Mesenteric fat pad (tissue), 1 donor: ENCODE data around the gene ISG15. TPM values are rescaled to one million over a fixed set of nuclear protein-coding genes. Genes with fewer than 3 reads are reported as not detected.
"Not testable (repeated sequence)": the region's sequence is repeated elsewhere in the genome, so short reads cannot be mapped to it uniquely, and the experiment has no call there.

ENCODE experiments used
- DNase-seq: peaks from one replicate; pipeline ENCODE4 v3.0.0-alpha.2; 2020; ENCODE audit warnings: low spot score
- total RNA-seq: library from RNA; stranded (reverse); fragmentation: NEBNext Ultra II Directional; extraction: Animal tissue kit (Norgen Biotek cat#: 25700); gene quantifications from one replicate; pipeline ENCODE4 v1.2.1, GENCODE V29; 2021
- donor health status: DM: yes; HTN: yes; CAD: no.

ISG15 gene
- total RNA-seq, 1 donor from 2014 or later: 47.0 TPM

DNA sequence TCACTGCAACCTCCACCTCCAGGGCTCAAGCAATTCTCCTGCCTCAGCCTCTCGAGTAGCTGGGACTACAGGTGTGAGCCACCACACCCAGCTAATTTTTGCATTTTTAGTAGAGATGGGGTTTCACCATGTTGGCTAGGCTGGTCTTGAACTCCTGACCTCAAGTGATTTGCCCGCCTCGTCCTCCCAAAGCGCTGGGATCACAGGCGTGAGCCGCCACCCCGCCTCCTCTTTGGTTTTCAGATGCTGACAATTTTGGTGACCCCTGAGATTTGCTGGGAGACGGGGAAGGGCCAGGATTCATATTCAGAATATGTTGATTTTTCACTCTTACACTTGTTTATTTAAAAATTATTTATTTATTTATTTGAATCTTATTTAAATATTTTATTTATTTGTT, 3.2 kb upstream of the ISG15 start:
- not testable (repeated sequence) for DNase-seq

DNA sequence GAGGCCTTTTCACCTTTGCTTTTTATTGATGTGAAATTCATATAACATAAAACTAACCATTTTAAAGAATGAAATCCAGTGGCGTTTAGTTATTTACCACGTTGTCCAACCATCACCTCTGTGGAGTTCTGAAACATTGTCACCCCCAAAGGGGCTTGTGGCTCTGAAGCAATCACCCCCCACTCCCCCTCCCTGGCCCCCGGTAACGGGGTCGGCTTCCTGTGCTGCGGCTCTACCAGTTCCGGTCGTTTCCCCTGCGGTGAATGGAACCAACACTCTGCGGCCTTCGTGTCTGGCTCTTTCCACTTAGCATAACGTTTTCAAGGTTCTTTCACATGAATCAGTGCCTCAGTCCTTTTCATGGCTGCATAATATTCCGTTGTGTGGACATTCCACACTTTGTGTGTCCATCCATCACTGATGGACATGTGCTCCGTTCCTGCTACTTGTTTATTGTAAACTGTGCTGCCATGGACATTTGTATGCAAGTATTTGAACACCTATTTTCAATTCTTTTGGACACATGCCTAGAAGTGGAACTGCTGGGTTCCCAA, 1.8 kb upstream of the ISG15 start:
- no peak for DNase-seq

DNA sequence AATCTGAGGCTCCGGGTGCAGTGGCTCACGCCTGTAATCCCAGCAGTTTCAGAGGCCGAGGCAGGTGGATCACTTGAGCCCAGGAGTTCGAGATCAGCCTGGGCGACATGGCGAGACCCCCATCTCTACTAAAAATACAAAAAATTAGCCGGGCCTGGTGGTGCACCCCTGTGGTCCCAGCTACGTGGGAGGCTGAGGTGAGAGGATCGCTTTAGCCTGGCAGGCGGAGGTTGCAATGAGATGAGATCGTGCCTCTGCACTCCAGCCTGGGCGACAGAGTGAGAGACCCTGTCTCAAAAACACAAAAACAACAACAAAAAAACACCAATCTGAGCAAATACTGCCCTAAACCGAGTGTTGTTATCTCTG, 577 bp upstream of the ISG15 start:
- not testable (repeated sequence) for DNase-seq

DNA sequence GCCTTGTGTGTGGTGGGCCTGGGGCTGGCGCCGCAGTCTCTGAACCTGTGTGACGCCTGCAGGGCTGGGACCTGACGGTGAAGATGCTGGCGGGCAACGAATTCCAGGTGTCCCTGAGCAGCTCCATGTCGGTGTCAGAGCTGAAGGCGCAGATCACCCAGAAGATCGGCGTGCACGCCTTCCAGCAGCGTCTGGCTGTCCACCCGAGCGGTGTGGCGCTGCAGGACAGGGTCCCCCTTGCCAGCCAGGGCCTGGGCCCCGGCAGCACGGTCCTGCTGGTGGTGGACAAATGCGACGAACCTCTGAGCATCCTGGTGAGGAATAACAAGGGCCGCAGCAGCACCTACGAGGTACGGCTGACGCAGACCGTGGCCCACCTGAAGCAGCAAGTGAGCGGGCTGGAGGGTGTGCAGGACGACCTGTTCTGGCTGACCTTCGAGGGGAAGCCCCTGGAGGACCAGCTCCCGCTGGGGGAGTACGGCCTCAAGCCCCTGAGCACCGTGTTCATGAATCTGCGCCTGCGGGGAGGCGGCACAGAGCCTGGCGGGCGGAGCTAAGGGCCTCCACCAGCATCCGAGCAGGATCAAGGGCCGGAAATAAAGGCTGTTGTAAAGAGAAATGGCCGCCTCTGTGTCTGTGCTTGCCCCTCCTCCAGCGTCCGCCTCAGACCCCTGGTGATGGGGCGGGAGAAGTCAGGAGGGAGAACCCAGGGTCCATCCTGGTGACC, 788 bp downstream of the ISG15 start:
- no peak for DNase-seq

DNA sequence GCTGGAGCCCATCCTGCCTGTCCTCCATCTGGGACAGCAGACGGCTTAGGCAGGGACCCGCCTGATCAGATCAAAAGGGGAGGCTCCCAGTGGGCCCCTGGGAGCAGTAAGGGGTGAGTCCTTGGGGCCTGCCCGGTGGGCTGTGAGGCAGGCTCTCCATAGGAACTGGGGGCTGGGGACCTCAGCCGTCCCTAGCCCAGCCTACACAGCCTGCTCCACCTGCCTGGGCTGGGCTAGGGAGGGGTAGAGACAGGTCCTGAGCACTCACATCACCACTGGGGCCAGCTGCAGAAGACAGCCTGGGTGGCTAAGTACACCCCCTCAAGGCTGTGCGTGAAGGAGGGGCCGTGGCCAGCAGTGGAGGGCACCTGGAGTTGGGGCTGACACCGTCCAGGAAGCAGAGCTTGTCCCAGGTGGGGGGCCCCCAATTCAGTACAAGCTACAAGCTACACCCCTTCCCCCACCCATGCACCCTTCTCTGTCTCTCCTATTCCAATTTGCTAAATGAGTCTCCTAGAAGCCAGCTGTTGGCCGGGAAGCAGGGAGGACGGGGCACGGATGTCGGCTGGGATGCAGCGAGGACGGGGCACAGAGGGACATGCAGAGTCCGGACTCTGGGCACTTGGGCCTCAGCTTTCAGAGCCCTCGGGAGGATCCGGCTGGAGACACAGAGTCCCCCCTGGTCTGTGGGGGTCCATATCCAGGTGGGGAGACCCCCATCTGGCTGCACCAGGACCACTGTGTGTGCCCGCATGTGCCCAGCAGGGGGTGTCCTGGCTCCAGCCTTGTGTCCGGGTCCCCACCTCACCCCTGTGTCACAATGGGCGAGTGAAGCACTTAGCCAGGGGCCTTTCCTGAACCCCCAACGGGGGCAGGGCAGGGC, 1.7 kb downstream of the ISG15 start:
- no peak for DNase-seq

DNA sequence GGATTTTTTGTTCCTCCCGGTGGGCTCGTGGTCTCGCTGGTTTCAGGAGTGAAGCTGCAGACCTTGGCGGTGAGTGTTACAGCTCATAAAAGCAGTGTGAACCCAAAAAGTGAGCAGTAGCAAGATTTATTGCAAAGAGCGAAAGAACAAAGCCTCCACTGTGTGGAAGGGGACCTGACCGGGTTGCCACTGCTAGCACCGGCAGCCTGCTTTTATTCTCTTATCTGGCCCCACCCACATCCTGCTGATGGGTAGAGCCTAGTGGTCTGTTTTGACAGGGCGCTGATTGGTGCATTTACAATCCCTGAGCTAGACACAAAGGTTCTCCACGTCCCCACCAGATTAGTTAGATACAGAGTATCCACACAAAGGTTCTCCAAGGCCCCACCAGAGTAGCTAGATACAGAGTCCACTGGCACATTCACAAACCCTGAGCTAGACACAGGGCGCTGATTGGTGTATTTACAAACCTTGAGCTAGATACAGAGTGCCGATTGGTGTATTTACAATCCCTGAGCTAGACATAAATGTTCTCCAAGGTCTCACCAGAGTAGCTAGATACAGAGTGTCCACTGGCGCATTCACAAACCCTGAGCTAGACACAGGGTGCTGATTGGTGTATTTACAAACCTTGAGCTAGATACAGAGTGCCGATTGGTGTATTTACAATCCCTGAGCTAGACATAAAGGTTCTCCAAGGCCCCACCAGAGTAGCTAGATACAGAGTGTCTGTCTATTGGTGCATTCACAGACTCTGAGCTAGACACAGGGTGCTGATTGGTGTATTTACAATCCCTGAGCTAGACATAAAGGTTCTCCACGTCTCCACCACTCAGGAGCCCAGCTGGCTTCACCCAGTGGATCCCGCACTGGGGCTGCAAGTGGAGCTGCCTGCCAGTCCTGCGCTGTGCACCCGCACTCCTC, 4.4 kb downstream of the ISG15 start:
- DNase-seq: not testable (repeated sequence)

DNA sequence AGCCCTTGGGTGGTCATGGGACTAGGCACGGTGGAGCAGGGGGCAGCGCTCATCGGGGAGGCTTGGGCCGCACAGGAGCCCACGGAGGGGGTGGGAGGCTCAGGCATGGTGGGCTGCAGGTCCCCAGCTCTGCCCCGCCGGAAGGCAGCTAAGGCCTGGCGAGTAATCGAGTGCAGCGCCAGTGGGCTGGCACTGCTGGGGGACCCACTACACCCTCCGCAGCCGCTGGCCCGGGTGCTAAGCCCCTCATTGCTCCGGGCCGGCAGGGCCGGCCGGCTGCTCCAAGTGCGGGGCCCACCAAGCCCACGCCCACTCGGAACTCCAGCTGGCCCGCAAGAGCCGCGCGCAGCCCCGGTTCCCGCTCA, 5.0 kb downstream of the ISG15 start:
- not testable (repeated sequence) for DNase-seq

DNA sequence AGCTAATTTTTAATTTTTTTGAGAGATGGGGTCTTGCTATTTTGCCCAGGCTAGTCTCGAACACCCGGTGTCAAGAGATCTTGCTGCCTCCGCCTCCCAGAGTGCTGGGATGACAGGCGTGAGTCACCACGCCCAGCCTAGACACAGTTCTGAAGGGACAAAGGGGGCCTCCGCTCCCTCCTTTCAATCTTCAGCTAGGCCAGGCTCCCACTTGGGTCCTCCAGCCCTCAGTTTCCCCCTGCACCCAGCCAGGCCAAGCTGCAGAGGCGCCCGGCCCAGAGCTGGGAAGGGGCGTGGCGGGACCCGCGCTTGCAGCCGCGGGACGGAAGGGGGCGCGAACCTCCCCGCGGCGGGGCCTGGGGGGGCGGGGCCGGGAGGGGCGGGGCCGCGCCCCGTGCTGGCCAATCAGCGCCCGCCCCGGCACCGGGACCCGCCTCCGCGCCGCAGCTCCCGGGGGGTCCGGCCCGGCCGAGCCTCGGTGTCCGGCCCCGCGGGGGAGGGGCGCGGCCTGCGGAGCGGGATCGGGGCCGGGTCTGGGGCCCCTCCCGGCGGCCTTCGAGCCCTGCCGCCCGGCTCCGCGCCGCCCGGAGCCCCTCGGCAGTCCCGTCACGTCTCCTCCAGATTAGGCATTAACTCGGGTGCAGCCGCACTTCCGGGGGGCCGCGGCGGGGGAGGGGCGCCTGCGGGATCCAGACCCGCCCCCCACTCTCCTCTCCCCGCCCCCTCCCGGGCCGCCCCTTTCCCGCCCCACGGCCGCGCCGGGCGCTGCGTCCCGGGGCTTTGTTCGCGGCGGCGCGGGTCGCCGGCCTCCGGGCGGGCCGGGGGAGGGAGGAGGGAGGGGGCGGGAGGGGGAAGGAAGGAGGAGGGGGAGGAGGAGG, 6.1 kb downstream of the ISG15 start:
- peak; percentile 95 for DNase-seq

DNA sequence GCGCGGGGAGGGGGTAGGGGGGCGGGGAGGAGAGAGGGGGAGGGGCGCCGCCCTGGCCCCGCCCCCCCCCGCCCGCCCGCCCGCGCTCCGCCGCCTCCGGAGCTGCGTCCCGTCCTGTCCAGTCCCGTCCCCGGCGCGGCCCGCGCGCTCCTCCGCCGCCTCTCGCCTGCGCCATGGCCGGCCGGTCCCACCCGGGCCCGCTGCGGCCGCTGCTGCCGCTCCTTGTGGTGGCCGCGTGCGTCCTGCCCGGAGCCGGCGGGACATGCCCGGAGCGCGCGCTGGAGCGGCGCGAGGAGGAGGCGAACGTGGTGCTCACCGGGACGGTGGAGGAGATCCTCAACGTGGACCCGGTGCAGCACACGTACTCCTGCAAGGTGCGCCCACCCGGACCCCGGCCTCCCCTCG, 6.7 kb downstream of the ISG15 start, which contains the start of gene AGRN:
AGRN (plus strand) TSS at position 121 of the 405 bp plus-strand sequence; CDS start at position 174, 53 bp downstream.
- DNase-seq: no peak

DNA sequence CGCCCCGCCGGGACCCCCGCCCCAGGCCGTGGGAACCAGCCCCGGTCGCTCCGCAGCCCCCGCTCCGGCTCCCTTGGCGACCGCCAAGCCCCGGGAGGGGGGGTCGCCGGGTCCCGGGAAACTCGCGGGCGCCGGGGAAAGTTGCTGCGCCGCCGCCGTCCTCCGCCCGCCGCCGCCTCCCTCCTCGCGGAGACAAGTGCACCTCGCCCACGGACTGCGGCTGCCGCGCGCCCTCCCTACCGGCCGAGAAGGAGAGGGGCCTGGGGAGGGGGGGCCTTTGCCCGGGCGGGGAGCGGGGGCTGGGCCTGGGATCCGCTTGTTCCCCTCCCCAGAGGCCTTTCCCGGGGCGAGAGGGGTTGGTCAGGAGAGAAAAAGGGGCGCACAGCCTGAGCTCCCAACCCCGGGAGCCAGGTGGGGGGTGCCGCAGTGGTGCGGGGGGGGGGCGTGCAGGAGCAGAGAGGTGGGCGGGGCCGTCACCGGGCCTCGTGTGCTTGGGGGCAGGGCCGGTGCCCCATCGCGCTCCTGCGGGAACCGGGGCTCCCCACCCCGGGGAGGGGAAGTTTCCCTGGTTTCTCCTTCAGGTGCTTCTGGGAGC, 7.2 kb downstream of the ISG15 start:
- DNase-seq: no peak

DNA sequence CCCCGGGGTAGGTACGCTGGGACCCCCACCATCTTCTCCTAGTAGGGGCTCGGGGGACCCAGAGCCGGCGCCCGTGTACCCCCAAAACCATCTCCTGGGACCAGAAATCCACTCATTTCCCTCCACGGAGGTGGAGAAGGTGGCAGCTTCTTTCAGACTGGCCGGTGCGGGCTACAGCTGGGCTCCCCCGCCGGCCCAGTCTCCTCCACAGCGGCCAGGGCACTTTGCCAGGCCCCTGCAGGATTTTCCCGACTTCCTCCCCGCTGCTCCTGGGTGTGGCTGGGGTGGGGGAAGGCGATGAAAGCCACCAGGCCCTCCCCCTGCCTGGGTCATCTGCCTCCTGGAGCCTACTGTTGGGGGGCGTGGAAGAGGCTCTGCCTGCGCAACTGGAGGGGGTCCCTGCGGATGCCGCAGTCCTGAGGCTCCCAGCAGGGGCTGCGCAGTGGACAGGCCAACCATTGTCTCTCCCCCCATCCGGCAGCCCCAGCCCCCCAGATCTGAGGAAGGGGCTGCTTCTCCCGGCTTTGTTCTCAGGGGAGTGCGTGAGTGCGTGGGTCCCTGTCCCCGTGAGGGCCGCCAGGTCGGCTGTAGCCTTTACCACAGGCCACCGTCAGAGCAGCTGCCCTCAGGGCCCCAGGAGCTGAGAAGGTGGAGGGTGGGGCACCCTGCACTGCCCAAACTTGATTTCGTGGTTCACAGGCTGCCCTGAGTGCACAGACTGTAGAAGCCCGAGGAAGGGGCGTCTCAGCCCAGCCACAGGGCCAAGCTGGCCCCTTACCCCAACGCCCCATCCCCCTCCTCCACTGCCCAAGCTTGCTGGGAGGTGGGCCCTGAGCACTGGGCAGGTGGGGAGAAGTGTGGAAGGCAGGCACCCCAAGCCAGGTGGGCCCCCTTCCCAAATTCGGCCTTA, 8.0 kb downstream of the ISG15 start:
- DNase-seq: no peak

DNA sequence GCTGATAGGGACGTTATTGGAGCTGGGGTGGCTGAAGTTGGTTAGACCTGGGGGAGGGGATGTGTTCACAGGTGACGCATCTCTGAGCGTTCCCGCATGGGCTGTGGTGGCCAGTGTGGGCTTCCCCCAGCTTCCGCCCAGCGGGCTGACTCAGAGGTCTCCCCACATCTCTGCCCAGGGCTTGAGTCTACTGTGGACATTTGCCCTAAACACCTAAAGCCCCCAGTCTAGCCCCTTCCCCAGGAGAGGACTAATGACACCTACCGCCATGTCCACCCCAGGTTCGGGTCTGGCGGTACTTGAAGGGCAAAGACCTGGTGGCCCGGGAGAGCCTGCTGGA, 8.6 kb downstream of the ISG15 start:
- no peak for DNase-seq

DNA sequence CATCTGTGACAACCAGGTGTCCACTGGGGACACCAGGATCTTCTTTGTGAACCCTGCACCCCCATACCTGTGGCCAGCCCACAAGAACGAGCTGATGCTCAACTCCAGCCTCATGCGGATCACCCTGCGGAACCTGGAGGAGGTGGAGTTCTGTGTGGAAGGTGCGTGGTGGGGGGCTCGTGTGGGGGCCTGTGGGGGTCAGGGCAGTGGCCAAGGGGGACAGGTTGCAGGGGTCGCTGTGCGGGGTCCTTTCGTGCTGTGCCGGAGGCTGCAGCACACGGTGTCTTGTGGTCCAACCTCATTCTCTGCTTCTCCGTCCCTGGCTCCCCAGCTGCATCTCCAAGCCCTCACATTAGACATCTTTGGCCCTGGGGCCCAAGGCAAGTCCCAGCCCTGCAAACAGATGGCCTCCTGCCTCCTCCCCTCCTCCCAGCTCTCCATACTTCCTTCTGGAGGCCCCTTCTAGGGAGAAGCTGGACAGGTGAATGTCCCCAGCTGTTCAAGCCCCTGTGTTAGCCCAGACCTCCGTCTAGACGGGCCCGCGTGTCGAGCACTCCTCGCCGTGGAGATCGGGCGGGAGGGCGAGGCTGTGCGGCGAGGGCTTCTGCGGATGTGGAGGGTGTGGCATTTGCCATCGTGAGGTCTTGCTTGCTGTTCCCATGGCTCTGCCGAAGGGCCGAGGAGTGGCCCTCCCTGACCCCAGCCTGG, 9.2 kb downstream of the ISG15 start:
- no peak for DNase-seq

DNA sequence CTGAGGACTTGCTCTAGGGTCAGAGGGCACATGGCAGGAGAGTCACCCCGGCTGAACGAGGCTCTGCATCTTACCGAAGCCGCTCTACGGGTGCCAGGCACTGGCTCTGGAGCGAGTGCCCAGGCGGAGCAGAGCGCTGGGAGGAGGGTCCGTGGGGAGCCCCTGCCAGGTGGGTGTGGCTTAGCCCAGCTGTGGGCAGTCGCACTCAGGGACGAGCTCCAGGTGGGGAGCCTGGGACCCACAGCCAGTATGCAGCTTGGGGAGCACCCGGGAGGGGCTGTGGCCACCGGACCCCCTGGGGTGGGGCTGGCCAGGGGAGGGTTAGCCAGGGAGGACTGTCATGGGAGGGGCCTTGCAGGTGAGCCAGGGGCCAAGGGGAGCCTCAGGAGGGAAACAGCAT, 10.4 kb downstream of the ISG15 start:
- DNase-seq: no peak

DNA sequence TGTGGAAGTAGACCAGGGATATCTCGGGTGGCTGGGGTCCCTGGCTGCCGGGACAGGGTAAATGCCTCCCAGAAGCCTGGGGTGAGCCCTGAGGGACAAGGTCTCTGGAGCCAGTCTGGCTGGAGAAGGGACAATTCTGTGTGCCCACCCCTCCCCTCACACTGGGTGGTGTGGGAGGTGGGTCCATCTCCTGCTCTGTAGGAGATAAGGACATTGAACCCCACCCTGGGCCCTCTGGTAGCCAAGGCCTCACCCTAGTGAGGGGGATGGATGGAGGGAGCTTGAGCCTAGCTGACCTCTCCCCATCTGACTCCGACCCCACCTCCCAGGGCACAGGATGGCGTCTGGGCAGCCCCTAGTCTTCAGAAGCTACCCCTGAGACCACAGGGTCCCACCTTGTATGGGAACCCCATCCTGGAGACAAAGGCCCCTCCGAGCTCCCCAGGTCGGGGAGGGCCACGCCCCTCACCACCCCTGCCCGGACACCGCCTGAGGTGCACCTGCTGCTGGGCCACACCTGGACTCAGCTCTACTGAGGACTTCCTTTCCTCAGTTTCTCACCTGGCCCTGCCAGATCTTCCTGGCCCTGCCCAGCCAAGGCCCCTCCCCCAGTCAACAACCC, 11.0 kb downstream of the ISG15 start:
- DNase-seq: no peak

DNA sequence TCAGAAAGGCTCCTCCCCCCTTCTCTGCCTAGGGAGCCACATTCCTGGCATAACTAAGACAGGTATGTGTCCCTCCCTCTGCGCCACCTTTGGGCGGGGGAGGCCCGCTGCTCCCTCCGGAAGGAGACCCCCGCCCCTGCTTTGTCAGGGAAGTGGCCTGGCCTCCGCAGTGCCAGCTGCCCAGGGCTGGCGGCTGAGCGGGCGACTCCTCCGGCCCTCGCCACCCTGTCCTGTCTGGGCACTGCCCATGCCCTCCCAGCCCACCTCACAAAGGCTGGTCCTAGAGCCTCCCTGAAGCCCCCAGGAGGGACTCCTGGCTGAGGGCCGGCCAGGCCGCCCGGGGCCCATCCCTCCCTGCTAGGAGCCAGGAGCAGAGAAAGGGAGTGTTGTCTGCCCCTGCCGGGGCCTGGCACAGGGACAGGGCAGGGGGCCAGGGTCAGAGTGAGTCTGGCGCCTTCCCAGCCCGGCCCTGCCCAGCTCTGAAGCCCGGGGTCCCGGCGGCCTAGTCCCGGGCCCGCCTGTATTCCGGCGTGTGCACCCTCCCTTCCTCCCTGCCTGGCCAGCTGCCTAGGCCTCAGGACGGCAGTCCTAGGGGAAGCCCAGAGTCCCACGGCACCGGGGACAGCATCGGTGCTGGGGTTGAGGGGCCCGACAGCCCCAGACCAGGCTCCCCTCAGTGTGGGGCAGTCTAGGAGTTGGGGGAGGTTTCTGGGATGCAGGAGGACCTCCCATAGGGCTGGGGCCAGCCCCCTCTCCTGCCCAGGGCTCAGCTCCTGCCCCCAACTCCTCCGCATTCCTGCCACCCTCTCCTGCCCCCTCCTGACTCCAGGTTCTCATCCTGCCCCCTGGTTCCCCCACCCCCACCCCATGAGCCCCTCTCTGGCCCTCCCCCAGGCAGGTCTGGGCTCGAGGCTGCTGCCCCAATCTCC, 11.7 kb downstream of the ISG15 start:
- no peak for DNase-seq

DNA sequence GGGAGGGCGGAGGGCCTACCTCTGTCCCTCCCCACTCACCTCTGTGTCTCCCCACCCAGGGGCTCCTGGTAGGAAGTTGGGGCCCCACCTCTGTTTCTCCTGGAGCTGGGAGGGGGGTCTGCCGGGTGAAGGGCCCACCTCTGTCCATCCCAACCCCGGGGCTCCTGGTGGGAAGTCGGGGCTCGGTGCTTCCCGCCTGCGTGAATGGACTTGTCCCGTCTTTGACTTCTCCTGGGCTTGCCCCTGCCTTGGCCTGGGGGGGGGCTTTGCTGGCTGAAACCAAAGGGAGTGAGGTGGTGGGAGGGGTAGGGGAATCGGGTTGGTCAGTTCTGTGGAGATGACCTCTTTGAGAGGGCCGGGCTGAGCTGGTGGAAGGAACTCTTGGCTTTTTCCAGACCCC, 12.4 kb downstream of the ISG15 start:
- DNase-seq: no peak
